Prostate gland (tissue), 2 donors: ENCODE results near the gene MUL1.

Experiments
- POLR2A ChIP-seq: fragments of 450-650 bp; IDR thresholded peaks from one replicate; pipeline ENCODE4 v1.6.1; 2016; ENCODE audit warnings: antibody characterized with exemption, mild to moderate bottlenecking
- POLR2AphosphoS5 ChIP-seq: sonication (generic); formaldehyde crosslinking; IDR thresholded peaks from one replicate; pipeline ENCODE4 v1.6.1; 2017; ENCODE audit warnings: antibody characterized with exemption
- TF ChIP-seq, protein P1 (sequence below), 4 experiments: fragments of 200-600 bp in 2 of 4; fragments of 450-650 bp in 2 of 4; sonication (generic) in 2 of 4; IDR thresholded peaks; 1 replicate in 3 of 4; 2 replicates in 1 of 4; pipeline ENCODE4 v1.5.1; 2016 to 2019; ENCODE audit warnings: antibody characterized with exemption in 4 of 4, mild to moderate bottlenecking in 2 of 4, moderate library complexity in 2 of 4

DNA sequence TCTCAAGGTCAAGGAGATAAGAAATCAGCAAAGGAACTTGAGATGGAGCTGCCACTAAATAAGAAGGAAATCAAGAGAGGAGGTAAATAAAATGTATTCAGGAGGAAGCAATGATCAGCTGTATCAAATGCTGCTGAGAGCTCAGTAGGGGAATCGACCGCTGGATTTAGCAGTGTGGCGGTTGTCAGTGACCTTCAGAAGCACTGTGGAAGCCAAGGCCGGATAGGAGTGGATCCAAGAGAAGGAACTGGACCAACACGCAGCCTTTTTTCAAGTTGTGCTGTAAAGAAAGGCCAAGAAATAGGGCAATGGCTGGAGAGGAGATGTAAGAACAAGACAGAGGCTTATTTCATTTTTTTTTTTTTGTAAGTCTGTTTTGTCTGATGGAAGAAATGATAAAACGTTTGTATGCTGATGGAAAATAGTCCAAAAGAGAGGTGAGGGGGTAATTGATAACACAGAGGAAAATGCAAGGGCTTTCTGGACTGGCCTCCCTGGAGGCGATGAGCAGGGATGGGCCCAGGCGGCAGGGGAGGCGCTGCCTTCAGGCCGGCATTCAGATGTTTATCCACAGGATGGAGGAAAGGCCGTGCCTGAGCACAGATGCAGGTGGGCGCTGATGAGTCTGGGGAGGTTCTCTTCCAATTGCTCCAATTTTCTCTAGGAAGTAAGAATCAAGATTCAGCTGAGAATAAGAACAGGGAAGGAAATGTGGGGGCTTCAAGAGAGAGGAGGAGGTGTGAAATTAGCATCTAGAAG lies 26.9 kb upstream of the MUL1 start:
- TF ChIP-seq, protein P1, sequence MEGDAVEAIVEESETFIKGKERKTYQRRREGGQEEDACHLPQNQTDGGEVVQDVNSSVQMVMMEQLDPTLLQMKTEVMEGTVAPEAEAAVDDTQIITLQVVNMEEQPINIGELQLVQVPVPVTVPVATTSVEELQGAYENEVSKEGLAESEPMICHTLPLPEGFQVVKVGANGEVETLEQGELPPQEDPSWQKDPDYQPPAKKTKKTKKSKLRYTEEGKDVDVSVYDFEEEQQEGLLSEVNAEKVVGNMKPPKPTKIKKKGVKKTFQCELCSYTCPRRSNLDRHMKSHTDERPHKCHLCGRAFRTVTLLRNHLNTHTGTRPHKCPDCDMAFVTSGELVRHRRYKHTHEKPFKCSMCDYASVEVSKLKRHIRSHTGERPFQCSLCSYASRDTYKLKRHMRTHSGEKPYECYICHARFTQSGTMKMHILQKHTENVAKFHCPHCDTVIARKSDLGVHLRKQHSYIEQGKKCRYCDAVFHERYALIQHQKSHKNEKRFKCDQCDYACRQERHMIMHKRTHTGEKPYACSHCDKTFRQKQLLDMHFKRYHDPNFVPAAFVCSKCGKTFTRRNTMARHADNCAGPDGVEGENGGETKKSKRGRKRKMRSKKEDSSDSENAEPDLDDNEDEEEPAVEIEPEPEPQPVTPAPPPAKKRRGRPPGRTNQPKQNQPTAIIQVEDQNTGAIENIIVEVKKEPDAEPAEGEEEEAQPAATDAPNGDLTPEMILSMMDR (IDR thresholded peaks at IDR 0.05) = no peak
- TF ChIP-seq POLR2AphosphoS5 (no peak), POLR2A (no peak)
